G401.6 (cell line): ENCODE data around the gene CCNO.

Experiments
- FAIRE-seq: peaks from 2 replicates; lab custom pipeline; 2012; peaks lifted over from hg19 to GRCh38; lab: Jason Lieb, UNC

CCNO gene

DNA sequence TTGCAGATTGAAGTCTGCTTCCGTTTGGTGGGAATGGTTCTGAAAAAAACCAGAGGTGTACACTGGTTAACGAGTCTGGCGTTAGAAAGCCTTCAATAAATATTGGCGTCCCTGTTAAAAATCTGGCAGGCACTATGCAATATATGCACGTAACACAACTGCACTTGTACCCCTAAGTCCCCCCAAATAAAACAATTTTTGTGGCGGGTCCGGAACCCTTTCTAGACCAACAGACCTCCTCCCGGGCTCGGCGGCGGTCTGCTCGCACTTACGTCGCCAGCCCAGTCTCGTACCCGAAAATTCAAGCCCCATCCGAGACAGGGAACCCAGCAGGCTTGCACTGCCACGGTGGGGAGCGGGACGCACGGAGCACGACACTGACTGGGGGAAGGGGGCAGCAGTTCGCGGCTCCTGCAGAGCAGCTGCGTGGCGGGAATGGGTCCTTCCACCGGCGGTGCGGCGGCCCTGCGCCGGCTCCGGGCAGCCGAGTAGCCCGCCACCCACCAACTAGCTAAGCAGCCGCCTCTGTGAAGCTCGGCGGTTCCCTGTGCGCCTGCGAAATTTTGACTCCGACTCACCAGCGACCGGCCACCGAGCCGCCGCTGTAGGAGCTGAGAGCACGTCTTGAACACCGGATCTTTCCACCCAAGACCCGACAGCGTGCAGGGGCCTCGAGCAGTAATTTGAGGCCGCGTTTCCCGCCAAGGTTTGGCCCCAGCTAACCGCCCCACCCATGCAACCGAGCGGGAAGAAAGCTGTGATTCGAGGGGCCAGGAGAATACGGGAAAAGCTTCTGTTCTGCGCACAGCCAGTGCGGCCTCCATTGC is 10.2 kb downstream of the CCNO start:
- FAIRE-seq: no peak

DNA sequence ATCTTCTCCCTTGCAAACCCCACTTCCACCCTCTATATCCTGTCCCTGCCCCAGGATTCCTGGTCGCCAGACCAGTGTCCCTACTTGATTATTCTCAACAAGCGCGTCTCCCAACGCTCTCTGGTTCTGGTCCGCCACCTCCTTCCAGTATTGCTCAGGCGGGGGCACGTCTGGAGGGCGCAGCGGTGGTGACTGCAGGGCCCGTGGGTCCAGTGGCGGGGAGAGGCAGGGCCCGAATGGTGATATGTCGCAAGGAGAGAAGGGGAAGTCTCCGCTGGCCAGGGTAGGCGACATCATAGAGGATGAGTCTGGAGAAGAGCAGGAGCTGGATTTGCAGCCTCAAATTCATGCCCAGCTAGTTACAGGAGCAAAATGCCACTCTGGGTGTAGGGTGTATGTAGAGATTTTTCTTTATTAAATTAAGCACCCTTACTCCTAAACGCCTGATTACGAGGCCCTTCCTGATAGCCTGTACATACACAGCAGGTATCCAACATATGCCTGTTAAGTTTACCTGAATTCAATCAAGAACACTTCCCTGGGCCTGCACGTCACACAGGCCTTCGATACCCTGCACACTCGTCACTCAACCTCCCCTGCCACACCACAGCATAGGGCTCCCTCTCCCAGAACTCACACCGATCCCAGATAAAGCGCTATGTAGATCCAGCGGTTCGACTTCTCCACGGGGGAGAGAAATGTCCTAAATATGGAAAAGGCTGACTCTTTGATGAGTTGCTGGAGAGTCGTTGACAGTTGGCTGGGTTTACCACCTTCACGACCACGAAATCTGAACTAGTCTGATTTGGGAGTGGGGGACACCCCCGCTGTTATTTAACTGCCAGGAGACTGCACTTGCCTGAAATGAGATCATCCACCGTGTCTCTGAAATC is 11.1 kb downstream of the CCNO start:
- FAIRE-seq: no peak

GRCh38 chr5:55220433-55221185 is 12.8 kb downstream of the CCNO start:
- FAIRE-seq: no peak

DNA sequence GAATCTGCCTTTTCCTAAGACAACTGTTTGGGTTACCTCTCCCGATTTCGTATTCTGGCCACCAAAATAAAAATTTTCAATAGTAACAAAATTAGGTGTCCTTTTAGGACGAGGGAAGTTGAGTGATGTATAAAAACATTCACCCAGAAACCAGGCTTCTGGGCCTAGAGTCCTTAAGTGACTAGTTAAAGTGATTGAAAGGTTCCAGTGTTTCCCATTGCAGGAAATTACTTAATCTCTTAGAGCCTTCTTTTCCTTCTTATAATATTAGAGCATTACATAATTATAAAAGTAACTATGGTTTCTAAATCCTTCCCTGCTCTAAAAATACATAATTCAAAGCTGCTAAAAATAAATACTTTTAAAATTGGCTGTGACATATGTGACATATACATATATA is 13.6 kb downstream of the CCNO start:
- FAIRE-seq: no peak

DNA sequence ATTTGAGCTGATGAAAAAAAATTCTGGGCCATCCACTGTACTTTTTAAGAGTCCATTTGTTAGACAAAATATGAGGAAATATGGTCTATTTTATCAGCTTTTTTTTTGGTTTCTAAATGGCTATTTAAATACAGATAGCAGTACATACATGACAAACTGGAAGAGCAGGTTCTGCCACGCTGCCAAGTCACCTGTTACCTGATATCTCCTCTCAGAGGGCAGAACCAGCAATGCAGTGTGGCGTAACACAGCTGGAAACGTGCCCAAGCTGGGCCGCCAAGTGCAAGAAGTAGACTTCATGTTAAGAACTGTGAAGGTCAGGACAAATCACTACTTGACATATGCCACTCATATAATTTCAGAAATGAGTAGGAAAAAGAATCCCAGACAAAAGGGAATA is 14.4 kb downstream of the CCNO start:
- no peak for FAIRE-seq

GRCh38 chr5:55211184-55211874 is 22.1 kb downstream of the CCNO start:
- FAIRE-seq: no peak

DNA sequence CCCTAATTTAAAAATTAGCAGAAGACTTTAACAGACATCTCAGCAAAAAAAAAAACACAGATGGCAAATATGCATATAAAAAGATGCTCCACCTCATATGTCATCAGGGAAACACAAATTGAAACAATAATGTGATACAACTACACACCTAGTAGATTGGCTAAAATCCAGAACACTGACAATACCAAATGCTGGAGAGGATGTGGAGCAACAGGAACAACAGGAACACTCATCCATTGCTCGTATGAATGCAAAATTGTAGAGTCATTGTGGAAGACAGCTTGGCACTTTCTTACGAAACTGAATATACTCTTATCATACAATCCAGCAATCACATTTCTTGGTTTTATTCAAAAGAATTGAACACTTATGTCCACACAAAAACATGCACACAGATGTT is 28.4 kb downstream of the CCNO start:
- FAIRE-seq: no peak

- FAIRE-seq: no peak
Observed at GRCh38 chr5:55191165-55191564, 42.2 kb downstream of the CCNO start.

- FAIRE-seq: peak; percentile 11
Observed at GRCh38 chr5:55188656-55189540, 44.5 kb downstream of the CCNO start.

DNA sequence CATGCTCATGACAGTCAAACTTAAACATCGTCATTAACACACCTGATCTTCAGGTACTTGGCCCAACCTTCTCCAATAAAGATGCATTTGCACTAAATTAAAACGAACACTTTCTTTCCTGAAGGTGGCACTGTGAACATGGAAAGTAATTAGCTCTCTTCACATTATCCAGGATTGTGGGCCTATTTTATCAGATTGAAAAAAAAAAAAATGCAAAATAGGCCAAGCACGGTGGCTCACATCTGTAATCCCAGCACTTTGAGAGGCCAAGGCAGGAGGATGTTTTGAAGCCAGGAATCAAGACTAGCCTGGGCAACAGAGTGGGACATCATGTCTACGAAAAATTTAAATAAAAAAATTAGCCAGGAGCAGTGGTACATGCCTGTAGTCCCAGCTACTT is 46.0 kb downstream of the CCNO start:
- FAIRE-seq: peak; percentile 77
